C4-2B (cell line): ENCODE results near the gene MMS19.

ENCODE experiments used
- ZFX ChIP-seq: fragments of 450-650 bp; IDR thresholded peaks from 2 replicates; pipeline ENCODE4 v1.6.1; 2017
- TF ChIP-seq, protein P1 (sequence below): fragments of 450-650 bp; conservative IDR thresholded peaks from 2 replicates; pipeline ENCODE4 v1.5.1; 2017; ENCODE audit warnings: mild to moderate bottlenecking

DNA sequence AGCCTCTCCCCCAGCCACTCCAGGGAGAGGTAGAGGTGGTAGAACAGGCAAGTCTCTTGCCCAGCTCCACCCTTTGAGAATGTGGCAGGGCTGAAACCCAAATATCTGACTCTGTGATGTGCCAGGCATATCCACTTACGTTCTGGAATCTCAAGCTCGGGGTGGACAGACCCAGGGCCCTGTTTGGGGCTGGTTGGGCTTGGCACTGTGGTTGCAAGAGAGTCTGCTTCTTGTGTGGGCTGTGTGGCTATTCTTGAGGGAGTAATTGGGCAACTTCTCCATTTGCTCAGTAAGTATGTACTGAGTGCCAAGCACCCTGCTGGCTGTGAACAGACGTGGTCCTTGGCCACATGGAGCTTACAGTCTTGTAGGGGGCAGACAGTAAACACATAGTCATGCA is 5.2 kb upstream of the MMS19 start:
- TF ChIP-seq, protein P1, sequence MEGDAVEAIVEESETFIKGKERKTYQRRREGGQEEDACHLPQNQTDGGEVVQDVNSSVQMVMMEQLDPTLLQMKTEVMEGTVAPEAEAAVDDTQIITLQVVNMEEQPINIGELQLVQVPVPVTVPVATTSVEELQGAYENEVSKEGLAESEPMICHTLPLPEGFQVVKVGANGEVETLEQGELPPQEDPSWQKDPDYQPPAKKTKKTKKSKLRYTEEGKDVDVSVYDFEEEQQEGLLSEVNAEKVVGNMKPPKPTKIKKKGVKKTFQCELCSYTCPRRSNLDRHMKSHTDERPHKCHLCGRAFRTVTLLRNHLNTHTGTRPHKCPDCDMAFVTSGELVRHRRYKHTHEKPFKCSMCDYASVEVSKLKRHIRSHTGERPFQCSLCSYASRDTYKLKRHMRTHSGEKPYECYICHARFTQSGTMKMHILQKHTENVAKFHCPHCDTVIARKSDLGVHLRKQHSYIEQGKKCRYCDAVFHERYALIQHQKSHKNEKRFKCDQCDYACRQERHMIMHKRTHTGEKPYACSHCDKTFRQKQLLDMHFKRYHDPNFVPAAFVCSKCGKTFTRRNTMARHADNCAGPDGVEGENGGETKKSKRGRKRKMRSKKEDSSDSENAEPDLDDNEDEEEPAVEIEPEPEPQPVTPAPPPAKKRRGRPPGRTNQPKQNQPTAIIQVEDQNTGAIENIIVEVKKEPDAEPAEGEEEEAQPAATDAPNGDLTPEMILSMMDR, result no peak
- TF ChIP-seq ZFX, result no peak
